ENCODE measurements around the gene PLGRKT. TPM values are rescaled to one million over a fixed set of nuclear protein-coding genes. Genes with fewer than 3 reads are reported as not detected.
"Not testable (repeated sequence)": the region's sequence is repeated elsewhere in the genome, so short reads cannot be mapped to it uniquely, and the experiment has no call there.

Gene PLGRKT
- total and polyA plus RNA-seq, 10 donors: 12.8 to 27.9 (median 18.3) TPM

GRCh38 chr9:5470122-5470521, 32.4 kb upstream of the PLGRKT start:
- WGBS, 5 donors: 92 to 100% (median 94%) methylated on average over 1 of the region's 1 CpG
- Histone ChIP-seq H3K9me3 (no peaks in the 10 kb centered on the region), H3K36me3 (peaks cover 0 to 58% (median 19%) of the 10 kb centered on the region in 6 donors), H3K27me3 (replicated peaks in 1 of 7) (no peaks in the 10 kb centered on the region), H3K4me1 (peaks cover 0 to 15% (median 3%) of the 10 kb centered on the region in 6 donors), H3K27ac (no peak overlapping the region), H3K4me3 (no peak overlapping the region)
- no peak for DNase-seq
- TF ChIP-seq, protein P1, sequence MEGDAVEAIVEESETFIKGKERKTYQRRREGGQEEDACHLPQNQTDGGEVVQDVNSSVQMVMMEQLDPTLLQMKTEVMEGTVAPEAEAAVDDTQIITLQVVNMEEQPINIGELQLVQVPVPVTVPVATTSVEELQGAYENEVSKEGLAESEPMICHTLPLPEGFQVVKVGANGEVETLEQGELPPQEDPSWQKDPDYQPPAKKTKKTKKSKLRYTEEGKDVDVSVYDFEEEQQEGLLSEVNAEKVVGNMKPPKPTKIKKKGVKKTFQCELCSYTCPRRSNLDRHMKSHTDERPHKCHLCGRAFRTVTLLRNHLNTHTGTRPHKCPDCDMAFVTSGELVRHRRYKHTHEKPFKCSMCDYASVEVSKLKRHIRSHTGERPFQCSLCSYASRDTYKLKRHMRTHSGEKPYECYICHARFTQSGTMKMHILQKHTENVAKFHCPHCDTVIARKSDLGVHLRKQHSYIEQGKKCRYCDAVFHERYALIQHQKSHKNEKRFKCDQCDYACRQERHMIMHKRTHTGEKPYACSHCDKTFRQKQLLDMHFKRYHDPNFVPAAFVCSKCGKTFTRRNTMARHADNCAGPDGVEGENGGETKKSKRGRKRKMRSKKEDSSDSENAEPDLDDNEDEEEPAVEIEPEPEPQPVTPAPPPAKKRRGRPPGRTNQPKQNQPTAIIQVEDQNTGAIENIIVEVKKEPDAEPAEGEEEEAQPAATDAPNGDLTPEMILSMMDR (IDR thresholded peaks at IDR 0.05 in 8 of 11, conservative IDR thresholded peaks at IDR 0.05 in 3 of 11): no peak
- TF ChIP-seq POLR2A (IDR thresholded peaks at IDR 0.05) (no peak), POLR2AphosphoS5 (IDR thresholded peaks at IDR 0.05) (no peak)
- intact Hi-C loops (cut with DNase I; ENCODE audit: low total_unique reads): no loop called here

- Histone ChIP-seq H3K36me3 (peaks cover 0 to 70% (median 25%) of the 10 kb centered on the region in 6 donors), H3K27ac (no peak overlapping the region), H3K27me3 (replicated peaks in 1 of 7) (no peaks in the 10 kb centered on the region), H3K4me1 (peaks cover 0 to 22% (median 3%) of the 10 kb centered on the region in 6 donors), H3K9me3 (no peaks in the 10 kb centered on the region), H3K4me3 (no peak overlapping the region)
- DNase-seq: no peak
- no peak for TF ChIP-seq POLR2AphosphoS5 (IDR thresholded peaks at IDR 0.05)
- TF ChIP-seq POLR2A (IDR thresholded peaks at IDR 0.05): no peak
- TF ChIP-seq, protein P1 (IDR thresholded peaks at IDR 0.05 in 8 of 11, conservative IDR thresholded peaks at IDR 0.05 in 3 of 11): no peak
- intact Hi-C loops (cut with DNase I; ENCODE audit: low total_unique reads): no loop called here
- WGBS, 5 donors: 77 to 84% (median 83%) methylated on average over 5 of the region's 5 CpGs
Observed at GRCh38 chr9:5468850-5469249, 31.1 kb upstream of the PLGRKT start.

GRCh38 chr9:5466766-5467165, 29.0 kb upstream of the PLGRKT start:
- no peaks in the 10 kb centered on the region for H3K9me3 ChIP-seq
- H3K27ac ChIP-seq: peak overlapping the region in 4 of 8 donors; percentile 16 to 80 (median 54)
- intact Hi-C loops (cut with DNase I; ENCODE audit: low total_unique reads): no loop called here
- no peak overlapping the region for H3K4me3 ChIP-seq
- no peaks in the 10 kb centered on the region for H3K27me3 ChIP-seq (replicated peaks in 1 of 7)
- 69 to 83% (median 74%) methylated on average over 2 of the region's 2 CpGs for WGBS, 5 donors
- DNase-seq: no peak
- H3K36me3 ChIP-seq: peaks cover 0 to 86% (median 39%) of the 10 kb centered on the region in 6 donors
- no peak for TF ChIP-seq POLR2A (IDR thresholded peaks at IDR 0.05)
- no peak for TF ChIP-seq POLR2AphosphoS5 (IDR thresholded peaks at IDR 0.05)
- TF ChIP-seq, protein P1 (IDR thresholded peaks at IDR 0.05 in 8 of 11, conservative IDR thresholded peaks at IDR 0.05 in 3 of 11): no peak
- peaks cover 0 to 22% (median 3%) of the 10 kb centered on the region in 6 donors for H3K4me1 ChIP-seq

- WGBS, 5 donors: 52 to 83% (median 71%) methylated on average over 1 of the region's 1 CpG
- Histone ChIP-seq H3K4me1 (peaks cover 0 to 22% (median 3%) of the 10 kb centered on the region in 6 donors), H3K27ac (peak overlapping the region in 3 of 8 donors; percentile 16 to 80 (median 75)), H3K36me3 (peaks cover 0 to 86% (median 39%) of the 10 kb centered on the region in 6 donors), H3K9me3 (no peaks in the 10 kb centered on the region), H3K4me3 (no peak overlapping the region), H3K27me3 (replicated peaks in 1 of 7) (no peaks in the 10 kb centered on the region)
- intact Hi-C loops (cut with DNase I; ENCODE audit: low total_unique reads): no loop called here
- TF ChIP-seq, protein P1 (IDR thresholded peaks at IDR 0.05 in 8 of 11, conservative IDR thresholded peaks at IDR 0.05 in 3 of 11): no peak
- no peak for TF ChIP-seq POLR2A (IDR thresholded peaks at IDR 0.05)
- TF ChIP-seq POLR2AphosphoS5 (IDR thresholded peaks at IDR 0.05): no peak
- DNase-seq: no peak
Observed at GRCh38 chr9:5466005-5466404, 28.3 kb upstream of the PLGRKT start.

GRCh38 chr9:5464831-5465330, 27.2 kb upstream of the PLGRKT start:
- H3K9me3 ChIP-seq; intact Hi-C loops (cut with DNase I; ENCODE audit: low total_unique reads); H3K27me3 ChIP-seq (replicated peaks in 1 of 7); H3K4me3 ChIP-seq; DNase-seq: not testable (repeated sequence)
- Histone ChIP-seq H3K27ac (peak overlapping the region in 4 of 8 donors; percentile 32 to 80 (median 69)), H3K4me1 (peaks cover 0 to 30% (median 6%) of the 10 kb centered on the region in 6 donors), H3K36me3 (peaks cover 0 to 83% (median 38%) of the 10 kb centered on the region in 6 donors)
- 43 to 80% (median 67%) methylated on average over 4 of the region's 4 CpGs for WGBS, 5 donors
